H9 (cell line): Measurements from ENCODE around the gene TMEM135. TPM values are rescaled to one million over a fixed set of nuclear protein-coding genes. Genes with fewer than 3 reads are reported as not detected.
A peak's percentile ranks its signal among the peaks of the same experiment; 100 is the strongest.

ENCODE experiments used
- DNase-seq: peaks from one replicate; pipeline ENCODE4 v3.0.0-alpha.2; 2017
- H2AFZ ChIP-seq: one replicate; pipeline ENCODE4 v1.6.1; 2013; ENCODE audit warnings: mild to moderate bottlenecking, low read length, control low read depth, moderate library complexity
- H2AK5ac ChIP-seq: 2 replicates; pipeline ENCODE4 v1.6.1; 2013; ENCODE audit warnings: low read length, control low read depth, mixed read lengths; ENCODE audit not compliant: insufficient read length
- H2BK120ac ChIP-seq: one replicate; pipeline ENCODE4 v1.6.1; 2013; ENCODE audit warnings: low read depth, mild to moderate bottlenecking, low read length, control low read depth, inconsistent platforms; ENCODE audit not compliant: poor library complexity, severe bottlenecking
- H2BK12ac ChIP-seq: 2 replicates; pipeline ENCODE4 v1.6.1; 2013; ENCODE audit warnings: low read length, control low read depth, mixed read lengths, low read depth; ENCODE audit not compliant: insufficient read length
- H2BK15ac ChIP-seq: 2 replicates; pipeline ENCODE4 v1.6.1; 2013; ENCODE audit warnings: low read depth, low read length, control low read depth
- H2BK20ac ChIP-seq: one replicate; pipeline ENCODE4 v1.6.1; 2013; ENCODE audit warnings: low read depth, mild to moderate bottlenecking, low read length, control low read depth, inconsistent platforms; ENCODE audit not compliant: poor library complexity, severe bottlenecking
- H2BK5ac ChIP-seq: 2 replicates; pipeline ENCODE4 v1.6.1; 2013; ENCODE audit warnings: low read length, control low read depth, mixed read lengths; ENCODE audit not compliant: insufficient read length
- H3K14ac ChIP-seq: 2 replicates; pipeline ENCODE4 v1.6.1; 2013; ENCODE audit warnings: low read length, control low read depth; ENCODE audit not compliant: insufficient read depth
- H3K18ac ChIP-seq: 2 replicates; pipeline ENCODE4 v1.6.1; 2013; ENCODE audit warnings: low read depth, mild to moderate bottlenecking, mixed read lengths, low read length, control low read depth; ENCODE audit not compliant: insufficient read length
- H3K23ac ChIP-seq: 2 replicates; pipeline ENCODE4 v1.6.1; 2013; ENCODE audit warnings: low read length, control low read depth, mixed read lengths, low read depth; ENCODE audit not compliant: insufficient read length
- H3K23me2 ChIP-seq: 2 replicates; pipeline ENCODE4 v1.6.1; 2013; ENCODE audit warnings: low read depth, mild to moderate bottlenecking, mixed read lengths, low read length, control low read depth; ENCODE audit not compliant: insufficient read length, poor library complexity, severe bottlenecking
- H3K27ac ChIP-seq: 2 replicates; pipeline ENCODE4 v1.5.1; 2013; ENCODE audit warnings: low read length, control low read depth, mixed read lengths, low read depth; ENCODE audit not compliant: insufficient read length
- H3K27me3 ChIP-seq: 2 replicates; pipeline ENCODE4 v1.6.1; 2013; ENCODE audit warnings: low read length, control low read depth, inconsistent platforms; ENCODE audit not compliant: insufficient read depth
- H3K4ac ChIP-seq: 2 replicates; pipeline ENCODE4 v1.6.1; 2013; ENCODE audit warnings: low read depth, mild to moderate bottlenecking, control low read depth, inconsistent platforms, low read length, moderate library complexity
- H3K4me1 ChIP-seq: 2 replicates; pipeline ENCODE4 v1.6.1; 2013; ENCODE audit warnings: low read length, control low read depth, inconsistent platforms; ENCODE audit not compliant: insufficient read depth
- H3K4me2 ChIP-seq: 2 replicates; pipeline ENCODE4 v1.6.1; 2013; ENCODE audit warnings: low read length, control low read depth, mixed read lengths; ENCODE audit not compliant: insufficient read length, insufficient read depth
- H3K56ac ChIP-seq: 2 replicates; pipeline ENCODE4 v1.6.1; 2013; ENCODE audit warnings: low read depth, mild to moderate bottlenecking, mixed read lengths, low read length, control low read depth; ENCODE audit not compliant: insufficient read length
- H3K79me1 ChIP-seq: 2 replicates; pipeline ENCODE4 v1.6.1; 2013; ENCODE audit warnings: low read depth, mild to moderate bottlenecking, moderate library complexity, low read length, control low read depth, inconsistent platforms; ENCODE audit not compliant: insufficient read depth, poor library complexity, severe bottlenecking
- H3K79me2 ChIP-seq: 2 replicates; pipeline ENCODE4 v1.6.1; 2013; ENCODE audit warnings: low read length, control low read depth, inconsistent platforms; ENCODE audit not compliant: insufficient read depth
- H3K9ac ChIP-seq: 2 replicates; pipeline ENCODE4 v1.6.1; 2013; ENCODE audit warnings: low read length, control low read depth, mixed read lengths; ENCODE audit not compliant: insufficient read length; ENCODE audit errors: extremely low read depth
- H3K9me3 ChIP-seq: one replicate; pipeline ENCODE4 v1.6.1; 2013; ENCODE audit warnings: low read depth, low read length, inconsistent platforms; ENCODE audit not compliant: control insufficient read depth
- H3T11ph ChIP-seq: one replicate; pipeline ENCODE4 v1.6.1; 2013; ENCODE audit warnings: mild to moderate bottlenecking, low read length, control low read depth, inconsistent platforms
- H4K20me1 ChIP-seq: one replicate; pipeline ENCODE4 v1.6.1; 2013; ENCODE audit not compliant: control insufficient read depth, insufficient read length, insufficient read depth
- H4K5ac ChIP-seq: 2 replicates; pipeline ENCODE4 v1.6.1; 2013; ENCODE audit warnings: low read depth, mild to moderate bottlenecking, mixed read lengths, low read length, control low read depth; ENCODE audit not compliant: insufficient read length
- H4K8ac ChIP-seq: replicated peaks from 2 replicates; pipeline ENCODE4 v1.6.1; 2013; ENCODE audit warnings: low read length, control low read depth, mixed read lengths, low read depth; ENCODE audit not compliant: insufficient read length
- H4K91ac ChIP-seq: 2 replicates; pipeline ENCODE4 v1.6.1; 2013; ENCODE audit warnings: low read depth, mild to moderate bottlenecking, moderate library complexity, mixed read lengths, low read length, control low read depth; ENCODE audit not compliant: insufficient read length
- H3K27ac Mint-ChIP-seq, 3 experiments: 2 replicates in 2 of 3; 3 replicates in 1 of 3; pipeline ENCODE4 v1.8.0; 2020 to 2021; ENCODE audit warnings: mixed read lengths in 3 of 3, mild to moderate bottlenecking in 1 of 3, moderate library complexity in 1 of 3
- H3K27me3 Mint-ChIP-seq: 2 replicates; pipeline ENCODE4 v1.8.0; 2021; ENCODE audit warnings: low read depth, mild to moderate bottlenecking, moderate library complexity, mixed read lengths
- H3K36me3 Mint-ChIP-seq, 3 experiments: 2 replicates in 2 of 3; 3 replicates in 1 of 3; pipeline ENCODE4 v1.8.0; 2020 to 2021; ENCODE audit warnings: low read depth in 3 of 3, mixed read lengths in 3 of 3; ENCODE audit not compliant: insufficient read depth in 1 of 3
- H3K4me1 Mint-ChIP-seq, 2 experiments: 2 replicates each; pipeline ENCODE4 v1.8.0; 2020; ENCODE audit warnings: mixed read lengths in 2 of 2
- H3K4me3 Mint-ChIP-seq, 2 experiments: 2 replicates in 1 of 2; 3 replicates in 1 of 2; pipeline ENCODE4 v1.8.0; 2020 to 2021; ENCODE audit warnings: mild to moderate bottlenecking in 2 of 2, mixed read lengths in 2 of 2, moderate library complexity in 1 of 2
- H3K9me3 Mint-ChIP-seq, 2 experiments: 2 replicates in 1 of 2; 3 replicates in 1 of 2; pipeline ENCODE4 v1.8.0; 2020; ENCODE audit warnings: mild to moderate bottlenecking in 2 of 2, mixed read lengths in 2 of 2, moderate library complexity in 1 of 2
- total RNA-seq: library from RNA; stranded (reverse); gene quantifications from 2 replicates; pipeline ENCODE4 v1.2.1, GENCODE V29; 2021
- TF ChIP-seq, protein P1 (sequence below): fragments of 200-600 bp; sonication (generic); conservative IDR thresholded peaks from 3 replicates; pipeline ENCODE4 v1.8.0; 2021; ENCODE audit warnings: antibody characterized with exemption, mild to moderate bottlenecking

Gene TMEM135
- total RNA-seq, 1 experiment from 2014 or later, result 25.2 TPM

DNA sequence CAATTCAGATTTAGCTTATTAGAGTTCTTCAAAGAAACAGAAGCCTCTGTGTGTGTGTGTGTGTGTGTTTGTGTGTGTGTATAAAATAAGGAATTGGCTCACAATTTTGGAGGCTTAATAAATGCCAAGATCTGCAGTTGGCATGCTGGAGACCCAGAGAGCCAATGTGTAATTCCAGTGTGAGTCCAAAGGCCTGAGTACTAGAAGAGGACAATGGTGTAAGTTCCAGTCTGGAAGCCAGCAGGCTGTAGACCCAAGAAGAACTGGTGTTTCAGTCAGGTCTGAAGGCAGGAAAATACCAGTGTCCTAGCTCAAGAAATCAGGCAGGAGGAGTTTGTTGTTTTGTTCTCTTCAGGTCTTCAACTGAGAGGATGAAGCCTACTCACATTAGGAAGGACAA, 20.0 kb downstream of the TMEM135 start:
- no peak overlapping the region for H3K14ac ChIP-seq
- no peak overlapping the region for H2AFZ ChIP-seq
- no peak overlapping the region for H3K9ac ChIP-seq
- no peak overlapping the region for H2BK15ac ChIP-seq
- no peak overlapping the region for H2BK5ac ChIP-seq
- H3K4me1 ChIP-seq, result peaks cover 3% of the 10 kb centered on the region; the same call in 1 of the 2 replicates
- H3K23me2 ChIP-seq, result no peaks in the 10 kb centered on the region
- no peak overlapping the region for H4K91ac ChIP-seq
- Mint-ChIP-seq H3K4me3 (no peak overlapping the region), H3K27ac (peak overlapping the region in 2 of 3 experiments; percentile 37 to 60; a peak in 2 of 7 replicates), H3K36me3 (no peaks in the 10 kb centered on the region; a peak in 1 of 7 replicates), H3K4me1 (peaks cover 9% of the 10 kb centered on the region in 2 experiments), H3K9me3 (0 out of 5 replicates have a peak, but pooled peaks cover 0 to 2% of the 10 kb centered on the region in 2 experiments), H3K27me3 (no peaks in the 10 kb centered on the region)
- H3K18ac ChIP-seq, result no peak overlapping the region
- no peak overlapping the region for H3K4me2 ChIP-seq
- no peaks in the 10 kb centered on the region for H3K79me2 ChIP-seq
- no peak overlapping the region for H3K56ac ChIP-seq
- H3K79me1 ChIP-seq, result no peaks in the 10 kb centered on the region
- no peak overlapping the region for H3K27ac ChIP-seq
- no peaks in the 10 kb centered on the region for H3K27me3 ChIP-seq
- no peak overlapping the region for H4K5ac ChIP-seq
- H2BK120ac ChIP-seq, result no peak overlapping the region
- H3K9me3 ChIP-seq, result no peaks in the 10 kb centered on the region
- H2AK5ac ChIP-seq, result no peak overlapping the region
- H3T11ph ChIP-seq, result no peak overlapping the region
- H4K20me1 ChIP-seq, result no peaks in the 10 kb centered on the region
- H3K23ac ChIP-seq, result no peak overlapping the region
- no peak overlapping the region for H2BK20ac ChIP-seq
- no peak overlapping the region for H4K8ac ChIP-seq
- TF ChIP-seq, protein P1, sequence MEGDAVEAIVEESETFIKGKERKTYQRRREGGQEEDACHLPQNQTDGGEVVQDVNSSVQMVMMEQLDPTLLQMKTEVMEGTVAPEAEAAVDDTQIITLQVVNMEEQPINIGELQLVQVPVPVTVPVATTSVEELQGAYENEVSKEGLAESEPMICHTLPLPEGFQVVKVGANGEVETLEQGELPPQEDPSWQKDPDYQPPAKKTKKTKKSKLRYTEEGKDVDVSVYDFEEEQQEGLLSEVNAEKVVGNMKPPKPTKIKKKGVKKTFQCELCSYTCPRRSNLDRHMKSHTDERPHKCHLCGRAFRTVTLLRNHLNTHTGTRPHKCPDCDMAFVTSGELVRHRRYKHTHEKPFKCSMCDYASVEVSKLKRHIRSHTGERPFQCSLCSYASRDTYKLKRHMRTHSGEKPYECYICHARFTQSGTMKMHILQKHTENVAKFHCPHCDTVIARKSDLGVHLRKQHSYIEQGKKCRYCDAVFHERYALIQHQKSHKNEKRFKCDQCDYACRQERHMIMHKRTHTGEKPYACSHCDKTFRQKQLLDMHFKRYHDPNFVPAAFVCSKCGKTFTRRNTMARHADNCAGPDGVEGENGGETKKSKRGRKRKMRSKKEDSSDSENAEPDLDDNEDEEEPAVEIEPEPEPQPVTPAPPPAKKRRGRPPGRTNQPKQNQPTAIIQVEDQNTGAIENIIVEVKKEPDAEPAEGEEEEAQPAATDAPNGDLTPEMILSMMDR, result no peak
- no peak overlapping the region for H3K4ac ChIP-seq
- DNase-seq, result no peak
- H2BK12ac ChIP-seq, result no peak overlapping the region
